ENCODE data around the gene RNF212.

Gene RNF212

GRCh38 chr4:1115528-1116293 lies 2.3 kb upstream of the RNF212 start:
- DNase-seq = no peak

DNA sequence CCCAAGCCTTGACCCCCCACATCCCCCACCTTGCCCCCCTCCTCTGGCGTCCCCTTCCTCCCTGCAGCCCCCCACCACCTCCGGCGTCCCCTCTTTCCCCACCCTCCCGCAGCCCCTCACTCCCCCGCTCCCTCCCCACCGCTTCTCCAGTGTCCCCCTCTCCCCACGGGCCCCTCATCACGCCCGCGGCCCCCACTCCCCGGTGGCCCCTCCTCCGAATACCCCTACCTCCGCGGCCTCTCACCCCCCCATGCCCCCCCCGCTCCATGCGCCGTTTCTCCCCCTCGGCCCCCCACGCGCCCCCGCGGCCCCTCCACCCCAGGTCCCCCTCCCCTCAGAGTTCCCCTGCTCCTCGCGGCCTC lies 562 bp downstream of the RNF212 start:
- no peak for DNase-seq

DNA sequence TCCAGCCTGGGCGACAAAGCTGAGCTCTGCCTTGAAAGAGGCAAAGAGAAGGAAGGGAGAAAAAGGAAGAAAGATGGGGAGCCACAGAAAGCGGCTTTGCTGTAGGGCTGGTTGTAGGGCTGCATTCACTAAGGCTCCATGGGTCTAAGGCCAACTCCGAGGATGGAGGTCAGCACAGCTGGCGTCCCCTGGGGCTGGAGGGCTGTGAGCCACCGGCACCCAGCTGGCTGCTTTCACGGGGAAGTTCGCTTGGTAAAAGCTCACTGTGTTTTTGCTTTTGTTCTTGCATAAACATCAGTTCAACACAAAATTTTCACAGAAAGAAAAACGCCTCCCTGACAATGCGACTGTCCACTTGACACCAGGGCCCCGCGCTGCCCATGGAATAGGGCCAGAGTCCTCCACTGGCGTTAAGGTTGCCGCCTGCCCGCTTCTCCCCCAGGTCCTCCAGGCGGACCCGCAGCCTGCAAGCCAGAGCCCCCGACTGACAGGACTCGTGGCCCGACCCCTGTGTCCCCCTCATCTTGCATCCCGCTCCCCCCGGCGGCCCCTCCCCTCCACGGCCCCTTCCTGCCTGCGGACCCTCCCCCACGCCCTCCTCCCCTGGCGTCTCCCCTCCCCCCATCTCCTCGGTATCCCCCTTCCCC lies 1.1 kb downstream of the RNF212 start:
- DNase-seq = no peak

- DNase-seq = no peak
Measured at GRCh38 chr4:1111259-1111809, 2.0 kb downstream of the RNF212 start.

DNA sequence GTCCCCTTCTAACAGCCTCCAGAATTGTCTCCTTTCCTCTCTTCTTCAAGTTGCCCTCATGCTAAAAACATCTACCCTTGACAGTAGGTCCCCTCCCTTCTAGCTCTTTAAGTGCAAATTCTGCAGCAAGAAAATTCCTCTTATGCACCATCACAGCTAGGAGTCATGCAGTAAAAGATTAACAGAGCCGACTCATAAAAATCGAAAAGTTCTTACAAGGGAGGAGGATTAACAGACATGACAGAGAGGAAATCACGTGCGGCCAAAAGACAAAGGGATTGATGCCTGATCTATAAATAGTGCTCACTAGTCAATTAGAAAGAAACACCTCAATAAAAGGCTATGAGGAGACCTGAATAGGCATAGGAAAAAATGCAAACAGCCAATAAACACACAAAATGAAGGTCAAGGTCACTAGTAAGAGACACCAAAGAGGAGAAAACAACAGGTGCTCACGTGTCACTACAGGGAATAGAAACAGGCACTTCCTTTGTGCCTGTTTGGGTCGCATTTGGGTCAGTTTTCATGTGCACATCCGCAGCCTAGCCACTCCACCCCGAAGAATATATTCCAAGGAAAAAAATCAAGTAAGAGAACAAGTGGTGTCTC lies 3.4 kb downstream of the RNF212 start:
- no peak for DNase-seq

GRCh38 chr4:1109333-1109732 lies 4.0 kb downstream of the RNF212 start:
- no peak for DNase-seq

- DNase-seq = no peak
Measured at GRCh38 chr4:1105662-1106061, 7.7 kb downstream of the RNF212 start.

GRCh38 chr4:1105067-1105466 lies 8.3 kb downstream of the RNF212 start:
- no peak for DNase-seq

- no peak for DNase-seq
Measured at GRCh38 chr4:1104647-1105046, 8.7 kb downstream of the RNF212 start.

GRCh38 chr4:1099684-1100335 lies 13.6 kb downstream of the RNF212 start:
- DNase-seq = no peak

DNA sequence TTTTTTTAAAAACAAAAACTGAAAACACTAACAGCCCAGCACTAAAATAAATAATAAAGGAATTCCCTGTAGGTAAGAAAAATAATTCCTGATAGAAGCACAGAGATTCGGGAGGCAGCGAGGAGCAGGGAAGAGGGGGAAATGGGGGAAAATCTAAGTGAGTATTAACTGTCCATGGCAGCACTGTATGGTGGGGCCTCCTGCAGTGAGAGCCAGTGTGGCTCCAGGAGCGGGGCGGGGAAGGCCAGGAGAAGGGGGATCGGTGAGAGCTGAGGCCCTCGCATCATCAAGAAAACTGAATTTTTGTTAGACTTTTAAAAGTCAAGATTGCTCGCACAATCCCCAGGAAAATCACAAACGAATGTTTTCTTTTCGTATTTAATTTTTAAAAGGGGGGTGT lies 14.1 kb downstream of the RNF212 start:
- DNase-seq = no peak

GRCh38 chr4:1098311-1098925 lies 14.9 kb downstream of the RNF212 start:
- no peak for DNase-seq

GRCh38 chr4:1097553-1097952 lies 15.8 kb downstream of the RNF212 start:
- DNase-seq = no peak

DNA sequence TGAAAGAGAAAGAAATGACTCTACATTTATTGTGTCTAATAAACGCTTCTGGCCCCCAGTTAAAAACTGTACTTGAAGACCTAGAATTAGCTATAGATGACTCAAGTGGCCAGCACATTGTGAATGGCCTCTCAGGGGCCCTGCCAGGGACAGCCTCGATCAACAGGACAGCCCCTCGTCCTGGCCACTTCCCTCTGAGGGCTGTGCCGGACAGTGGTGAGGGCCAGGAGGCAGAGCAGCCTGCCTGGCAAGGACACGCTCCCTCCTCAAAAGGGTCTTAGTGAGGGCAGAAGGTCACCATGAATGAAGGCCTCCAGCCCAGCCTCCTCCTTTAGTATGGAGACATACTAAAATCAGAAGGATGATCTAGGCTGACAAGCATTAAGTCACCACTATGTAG lies 16.5 kb downstream of the RNF212 start:
- no peak for DNase-seq

DNA sequence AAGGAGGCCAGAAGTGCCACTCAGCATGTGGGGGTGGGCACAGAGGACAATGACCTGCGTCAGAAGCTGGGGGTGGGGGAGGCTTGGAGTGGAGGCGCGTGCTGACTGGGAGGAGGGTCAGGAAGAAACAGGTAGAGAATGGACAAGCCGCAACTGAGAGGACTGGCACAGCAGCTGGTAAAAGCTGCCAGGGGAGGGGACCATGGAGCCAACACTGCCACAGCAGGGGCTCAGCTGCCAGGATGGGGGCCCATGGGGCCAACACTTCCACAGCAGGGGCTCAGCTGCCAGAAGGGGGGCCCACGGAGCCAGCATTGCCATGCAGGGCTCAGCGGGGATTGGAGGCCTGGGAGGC lies 19.1 kb downstream of the RNF212 start:
- no peak for DNase-seq

GRCh38 chr4:1093391-1094335 lies 19.7 kb downstream of the RNF212 start:
- no peak for DNase-seq

DNA sequence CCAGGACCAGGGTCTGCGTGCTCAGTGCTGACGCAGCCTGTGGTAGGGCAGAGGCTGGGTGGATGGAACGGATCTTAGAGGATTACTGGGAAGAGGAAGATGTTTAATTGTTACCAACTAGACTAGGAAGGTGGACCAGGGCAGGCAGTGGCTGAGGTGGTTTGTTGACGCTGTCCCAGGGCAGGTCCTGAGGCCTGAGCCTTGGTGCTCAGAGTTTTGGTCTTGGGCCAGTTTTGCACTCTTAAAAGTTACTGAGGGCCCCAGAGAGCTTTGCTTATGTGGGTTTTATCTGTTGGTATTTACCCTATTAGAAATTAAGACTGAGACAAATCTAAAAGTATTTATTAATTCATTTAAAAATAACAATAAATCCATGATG lies 20.4 kb downstream of the RNF212 start:
- DNase-seq = no peak

DNA sequence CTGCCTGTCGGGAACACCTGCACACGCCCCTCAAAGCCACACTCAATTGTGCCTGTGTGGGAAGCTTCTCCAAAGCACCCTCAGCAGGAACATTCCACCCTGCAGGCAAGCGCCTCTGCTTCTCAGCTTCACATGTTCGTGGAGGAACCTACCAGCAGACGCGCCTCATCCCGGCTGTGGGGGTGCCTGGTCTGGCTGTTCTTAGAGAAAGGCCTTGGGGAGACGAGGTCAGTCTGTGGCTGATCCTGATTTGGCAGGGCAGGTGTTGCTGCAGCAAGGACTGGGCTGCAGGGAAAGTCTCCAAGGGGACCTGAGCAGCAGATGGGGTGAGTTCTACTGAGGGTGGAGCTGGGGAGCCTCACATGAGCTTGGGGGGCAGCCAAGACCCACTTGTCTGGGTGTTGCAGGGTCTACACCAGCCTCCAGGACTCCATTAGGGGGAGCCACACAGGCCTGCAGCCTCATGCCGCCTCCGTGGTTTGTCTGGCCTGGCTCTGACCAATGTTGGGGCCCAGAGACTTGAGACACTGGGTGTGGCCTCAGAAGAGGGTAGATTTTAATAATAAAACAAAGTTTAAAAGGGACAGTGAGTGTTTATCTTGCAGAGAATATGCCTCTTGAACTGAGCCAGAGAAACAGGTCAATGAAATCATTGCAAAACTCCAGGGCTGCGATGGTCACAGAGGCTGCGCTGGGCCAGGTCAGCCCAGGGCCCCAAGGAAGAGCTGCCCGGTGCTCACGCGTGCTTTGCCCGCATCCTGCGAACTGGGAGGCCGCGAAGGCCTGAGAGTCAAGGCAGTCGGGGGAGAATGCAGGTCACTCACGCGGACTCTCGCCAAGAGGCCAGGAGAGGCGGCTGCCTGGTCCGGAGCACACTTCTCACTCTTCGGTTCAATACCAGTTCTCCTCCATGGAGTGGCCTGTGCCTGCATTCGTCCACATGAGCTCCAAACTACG lies 21.1 kb downstream of the RNF212 start:
- no peak for DNase-seq

DNA sequence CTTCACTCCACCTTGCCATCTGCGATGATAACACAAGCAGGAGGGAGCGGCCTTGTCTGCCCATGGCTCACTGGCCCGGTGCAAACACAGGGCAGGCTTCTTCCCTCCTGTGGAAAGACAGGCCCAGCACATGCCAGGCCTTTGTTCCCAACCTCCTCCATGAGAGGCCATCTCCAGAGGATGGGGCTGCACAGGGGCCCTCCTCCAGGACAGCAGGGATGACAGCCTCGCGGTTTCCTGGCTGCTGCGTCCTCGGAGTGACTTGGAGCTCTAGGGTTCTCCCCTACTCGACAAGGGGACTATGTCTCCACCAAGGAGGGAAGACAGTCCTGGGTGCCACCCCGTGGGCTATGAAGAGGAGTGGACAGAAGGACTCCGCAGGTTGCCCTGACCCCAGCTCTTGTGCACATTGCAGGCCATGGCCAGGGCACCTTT lies 21.8 kb downstream of the RNF212 start:
- DNase-seq = no peak

Data from C1 segment of cervical spinal cord (tissue), 14 donors.